GM13977 (cell line): ENCODE measurements around the gene FLT1.

Experiments used
- DNase-seq: peaks from one replicate; pipeline ENCODE4 v3.0.0; 2012; ENCODE audit warnings: low spot score
- in situ Hi-C: fragments of 300-500 bp; cut with MboI; formaldehyde crosslinking; loops from one replicate; pipeline ENCODE4 v1.12.0; 2022; ENCODE audit warnings: low sequenced_read_pairs, low pct_unique_long_range_greater_than_20kb, mixed read lengths, inconsistent platforms; ENCODE audit not compliant: unreplicated experiment
- TF ChIP-seq, protein P1 (sequence below): IDR thresholded peaks from 2 replicates; pipeline ENCODE4 v1.5.1; 2012; ENCODE audit warnings: mild to moderate bottlenecking, control low read depth; ENCODE audit not compliant: insufficient read depth; ENCODE audit errors: extremely low read depth, missing control alignments

Gene FLT1

DNA sequence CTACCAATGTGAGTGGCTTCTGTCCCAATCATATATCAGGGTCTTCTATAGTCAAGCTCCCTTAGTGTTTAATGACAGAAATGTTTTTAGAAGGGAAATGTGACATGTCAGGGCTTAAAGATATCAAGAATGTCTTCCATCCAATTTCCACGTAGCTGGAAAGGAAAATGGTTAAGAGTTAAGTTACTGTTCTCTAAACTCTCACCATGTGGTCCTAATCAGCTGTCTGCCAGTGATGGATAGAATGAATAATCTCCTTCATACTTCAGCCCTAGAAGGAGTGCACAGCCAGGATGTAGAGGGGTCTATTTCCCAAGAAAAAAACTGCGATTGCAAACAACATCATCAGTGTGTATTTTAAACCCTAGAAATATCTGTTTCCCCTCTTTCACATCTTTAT lies 36.3 kb downstream of the FLT1 start:
- TF ChIP-seq, protein P1, sequence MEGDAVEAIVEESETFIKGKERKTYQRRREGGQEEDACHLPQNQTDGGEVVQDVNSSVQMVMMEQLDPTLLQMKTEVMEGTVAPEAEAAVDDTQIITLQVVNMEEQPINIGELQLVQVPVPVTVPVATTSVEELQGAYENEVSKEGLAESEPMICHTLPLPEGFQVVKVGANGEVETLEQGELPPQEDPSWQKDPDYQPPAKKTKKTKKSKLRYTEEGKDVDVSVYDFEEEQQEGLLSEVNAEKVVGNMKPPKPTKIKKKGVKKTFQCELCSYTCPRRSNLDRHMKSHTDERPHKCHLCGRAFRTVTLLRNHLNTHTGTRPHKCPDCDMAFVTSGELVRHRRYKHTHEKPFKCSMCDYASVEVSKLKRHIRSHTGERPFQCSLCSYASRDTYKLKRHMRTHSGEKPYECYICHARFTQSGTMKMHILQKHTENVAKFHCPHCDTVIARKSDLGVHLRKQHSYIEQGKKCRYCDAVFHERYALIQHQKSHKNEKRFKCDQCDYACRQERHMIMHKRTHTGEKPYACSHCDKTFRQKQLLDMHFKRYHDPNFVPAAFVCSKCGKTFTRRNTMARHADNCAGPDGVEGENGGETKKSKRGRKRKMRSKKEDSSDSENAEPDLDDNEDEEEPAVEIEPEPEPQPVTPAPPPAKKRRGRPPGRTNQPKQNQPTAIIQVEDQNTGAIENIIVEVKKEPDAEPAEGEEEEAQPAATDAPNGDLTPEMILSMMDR: no peak
- DNase-seq: no peak
- in situ Hi-C loops: no loop called here

DNA sequence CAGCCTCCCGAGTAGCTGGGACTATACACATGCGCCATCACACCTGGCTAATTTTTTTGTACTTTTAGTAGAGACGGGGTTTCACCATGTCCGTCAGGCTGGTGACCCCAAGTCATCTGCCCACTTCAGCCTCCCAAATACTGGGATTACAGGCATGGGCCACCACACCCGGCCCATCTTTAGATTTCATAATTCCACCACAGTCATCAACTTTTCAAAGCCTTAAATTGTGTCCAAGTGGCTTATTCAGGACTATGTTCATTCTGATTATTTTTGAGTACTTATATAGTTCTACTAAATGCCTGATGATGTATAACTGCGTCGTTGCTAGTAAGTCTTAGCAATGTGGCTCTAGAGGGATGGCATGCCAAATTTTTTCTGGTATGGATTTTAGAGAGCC lies 36.9 kb downstream of the FLT1 start:
- DNase-seq: no peak
- in situ Hi-C loops: no loop called here
- TF ChIP-seq, protein P1: no peak

DNA sequence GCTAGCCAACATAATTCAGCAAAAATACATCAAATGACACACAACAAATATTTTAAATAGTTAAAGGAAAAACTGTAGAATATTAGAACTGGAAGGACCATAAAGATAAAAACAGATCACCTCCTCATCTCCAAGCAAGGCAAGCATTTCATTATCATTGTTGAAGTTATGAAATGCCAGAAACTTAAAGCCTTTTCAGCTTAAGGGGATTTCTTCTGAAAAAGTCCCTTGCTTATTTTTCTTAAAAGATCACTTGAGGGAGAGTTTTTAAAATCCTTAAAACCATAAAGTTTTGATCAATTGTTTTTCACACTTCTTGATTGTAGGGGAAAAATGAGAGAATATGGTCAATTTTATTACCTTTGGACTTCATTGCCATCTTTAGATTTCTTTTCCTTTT lies 37.4 kb downstream of the FLT1 start:
- in situ Hi-C loops: no loop called here
- TF ChIP-seq, protein P1: no peak
- DNase-seq: no peak

DNA sequence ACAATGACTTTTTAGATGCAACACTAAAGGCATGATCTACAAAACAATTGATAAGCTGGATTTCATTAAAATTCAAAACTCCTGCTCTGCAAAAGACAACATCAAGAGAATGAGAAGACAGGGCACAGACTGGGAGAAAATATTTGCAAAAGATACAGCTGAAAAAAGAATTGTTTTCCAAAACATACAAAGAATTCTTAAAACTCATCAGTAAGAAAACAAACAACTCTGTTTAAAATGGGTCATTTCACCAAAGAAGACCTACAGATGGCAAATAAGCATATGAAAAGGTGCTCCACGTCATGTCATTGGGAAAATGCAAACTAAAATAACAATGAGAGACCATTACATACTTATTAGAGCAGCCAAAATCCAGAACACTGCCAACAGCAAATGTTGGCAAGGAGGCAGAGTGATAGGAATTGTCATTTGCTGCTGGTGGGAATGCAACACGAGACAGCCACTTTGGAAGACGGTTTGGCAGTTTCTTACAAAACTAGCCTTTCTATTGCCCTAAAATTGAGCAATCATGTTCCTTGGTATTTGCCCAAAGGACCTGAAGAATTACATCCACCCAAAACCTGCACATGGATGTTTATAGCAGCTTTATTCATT lies 39.2 kb downstream of the FLT1 start:
- in situ Hi-C loops: no loop called here
- TF ChIP-seq, protein P1: no peak
- DNase-seq: no peak

DNA sequence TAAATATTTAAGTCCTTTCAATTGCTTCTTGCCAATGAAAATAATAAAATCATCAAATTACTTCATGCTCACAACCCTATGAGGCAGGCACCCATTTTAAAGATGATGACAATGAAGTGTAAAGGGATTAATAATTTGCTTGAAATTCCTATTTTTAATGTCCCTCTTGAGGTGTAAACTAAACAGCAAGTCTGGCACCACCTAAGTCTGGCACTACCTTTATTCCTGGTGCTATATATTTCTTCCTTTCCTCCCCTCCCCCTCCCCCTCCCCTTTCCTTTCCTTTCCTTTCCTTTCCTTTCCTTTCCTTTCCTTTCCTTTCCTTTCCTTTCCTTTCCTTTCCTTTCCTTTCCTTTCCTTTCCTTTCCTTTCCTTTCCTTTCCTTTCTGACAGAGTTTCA lies 42.2 kb downstream of the FLT1 start:
- DNase-seq: no peak
- TF ChIP-seq, protein P1: no peak
- in situ Hi-C loops: no loop called here

DNA sequence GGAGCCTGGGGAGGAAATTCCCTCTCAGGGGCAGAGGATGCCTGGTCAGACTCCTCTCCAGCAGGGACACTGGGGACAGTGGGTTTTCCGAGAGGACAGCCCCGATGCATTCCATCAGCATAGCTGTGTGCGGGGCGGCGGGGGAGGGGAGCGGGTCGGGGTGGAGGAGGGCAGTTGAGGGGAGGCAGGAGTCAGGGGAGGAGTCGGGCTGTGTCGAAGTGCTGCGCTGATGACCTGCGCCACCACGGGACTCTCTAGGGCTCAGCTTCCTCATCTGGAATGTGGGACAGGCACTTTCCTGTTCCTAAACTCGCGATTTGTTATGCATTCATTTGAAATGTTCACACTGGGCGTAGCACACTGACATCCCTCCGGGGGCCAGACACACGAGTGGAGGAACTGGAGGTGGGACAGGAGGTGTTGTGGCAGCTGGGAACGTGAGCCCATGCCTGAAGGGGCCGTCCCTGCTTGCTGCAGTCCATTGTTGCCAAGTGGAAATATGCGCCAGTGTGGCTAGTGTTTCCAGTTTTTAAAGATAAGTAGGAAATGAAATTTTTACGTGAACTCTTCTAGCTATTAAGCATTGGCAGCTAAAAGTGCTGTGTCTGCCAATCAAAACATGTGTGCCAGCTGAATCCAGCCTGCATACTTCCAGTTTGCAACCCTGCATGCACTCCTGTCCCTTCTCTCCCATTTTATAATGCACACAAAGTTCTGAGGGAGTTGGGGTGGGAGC lies 43.3 kb downstream of the FLT1 start:
- in situ Hi-C loops: no loop called here
- TF ChIP-seq, protein P1: no peak
- DNase-seq: no peak
